Endodermal cell (in vitro differentiated cells): ENCODE results near the gene TEF. TPM values are rescaled to one million over a fixed set of nuclear protein-coding genes. Genes with fewer than 3 reads are reported as not detected.

Experiments
- DNase-seq: peaks from one replicate; pipeline ENCODE4 v3.0.0-alpha.2; 2017
- H3K27ac ChIP-seq: 2 replicates; pipeline ENCODE4 v1.5.1; 2013; ENCODE audit warnings: mild to moderate bottlenecking, low read depth, low read length, moderate library complexity
- H3K27me3 ChIP-seq: 2 replicates; pipeline ENCODE4 v1.6.1; 2013; ENCODE audit warnings: mild to moderate bottlenecking, low read length, moderate library complexity; ENCODE audit not compliant: insufficient read depth, control insufficient read depth, poor library complexity, severe bottlenecking
- H3K36me3 ChIP-seq: 2 replicates; pipeline ENCODE4 v1.7.0; 2013; ENCODE audit warnings: mild to moderate bottlenecking, low read length, moderate library complexity; ENCODE audit not compliant: control insufficient read depth, insufficient read depth
- H3K4me1 ChIP-seq: one replicate; pipeline ENCODE4 v1.7.0; 2013; ENCODE audit warnings: low read length; ENCODE audit not compliant: control insufficient read depth, insufficient read depth
- H3K4me3 ChIP-seq: 2 replicates; pipeline ENCODE4 v1.5.1; 2013; ENCODE audit warnings: mild to moderate bottlenecking, low read length, moderate library complexity
- H3K9ac ChIP-seq: 2 replicates; pipeline ENCODE4 v1.6.1; 2013; ENCODE audit warnings: mild to moderate bottlenecking, low read length, moderate library complexity; ENCODE audit not compliant: poor library complexity, severe bottlenecking; ENCODE audit errors: extremely low read depth
- H3K9me3 ChIP-seq: 2 replicates; pipeline ENCODE4 v1.6.1; 2013; ENCODE audit warnings: mild to moderate bottlenecking, low read length, moderate library complexity; ENCODE audit not compliant: control insufficient read depth
- H3K27ac Mint-ChIP-seq: 2 replicates; pipeline ENCODE4 v1.8.0; 2020; ENCODE audit warnings: mixed read lengths
- H3K27me3 Mint-ChIP-seq: 2 replicates; pipeline ENCODE4 v1.8.0; 2021; ENCODE audit warnings: mild to moderate bottlenecking, mixed read lengths; ENCODE audit not compliant: insufficient read depth
- H3K36me3 Mint-ChIP-seq: 2 replicates; pipeline ENCODE4 v1.8.0; 2020; ENCODE audit warnings: low read depth, mixed read lengths
- H3K4me1 Mint-ChIP-seq: 2 replicates; pipeline ENCODE4 v1.8.0; 2020; ENCODE audit warnings: mixed read lengths
- H3K4me3 Mint-ChIP-seq: 2 replicates; pipeline ENCODE4 v1.8.0; 2020; ENCODE audit warnings: mild to moderate bottlenecking, moderate library complexity, mixed read lengths
- H3K9me3 Mint-ChIP-seq: 2 replicates; pipeline ENCODE4 v1.8.0; 2020; ENCODE audit warnings: mild to moderate bottlenecking, mixed read lengths
- WGBS, 2 experiments: methylation state at CpG; one replicate each; pipeline versions ENCODE4 v1.1.5 to v1.1.7; 2013; ENCODE audit warnings: missing lambda C conversion rate in 2 of 2, mixed read lengths in 1 of 2; ENCODE audit not compliant: insufficient coverage in 1 of 2, insufficient read length in 1 of 2; 5-methylcytosine and 5-hydroxymethylcytosine counted together
- long read RNA-seq, 4 experiments: library from polyadenylated mRNA in 2 of 4; library from RNA in 1 of 4; library from capped mRNA in 1 of 4; stranded (forward) in 3 of 4; unstranded in 1 of 4; transcript quantifications; one replicate each; pipeline ENCODE4 v2.0.0, GENCODE V29; 2020 to 2021; ENCODE audit warnings: inconsistent platforms in 1 of 4
- polyA plus RNA-seq, 2 experiments: library from polyadenylated mRNA; stranded (reverse); fragments of 50-300 nt; gene quantifications; one replicate each; pipeline ENCODE4 v1.2.3, GENCODE V29; 2013
- total RNA-seq, 2 donors: library from RNA; stranded (reverse); fragmentation: NEBNext Ultra II Directional in 1 of 2; extraction: Animal tissue kit (Norgen Biotek cat#: 25700) in 1 of 2; gene quantifications; 2 replicates in 1 of 2; 3 replicates in 1 of 2; pipeline ENCODE4 v1.2.1, GENCODE V29; 2021
- TF ChIP-seq, protein P1 (sequence below): fragments of 200-600 bp; sonication (generic); conservative IDR thresholded peaks from 2 replicates; pipeline ENCODE4 v1.5.0; 2021; ENCODE audit warnings: antibody characterized with exemption, mild to moderate bottlenecking

TEF gene
- total RNA-seq = 1 to 10 TPM; 4.7 to 7.9 TPM
- polyA plus RNA-seq (2013, experiment 1 of 2) = 10.7 TPM
- 10.4 TPM for polyA plus RNA-seq (2013, experiment 2 of 2)
- long read RNA-seq, experiment 1, full-length matches to known transcripts = 2 of 7 reads
- long read RNA-seq, experiment 1, partial matches to known transcripts = 0 of 7 reads
- long read RNA-seq, experiment 1, other reads (novel, unspliced or antisense) = 5 of 7 reads
- long read RNA-seq, experiment 2, full-length matches to known transcripts = 16 of 24 reads
- long read RNA-seq, experiment 2, partial matches to known transcripts = 3 of 24 reads
- long read RNA-seq, experiment 2, other reads (novel, unspliced or antisense) = 5 of 24 reads
- long read RNA-seq, experiment 3, full-length matches to known transcripts = 2 of 7 reads
- long read RNA-seq, experiment 3, partial matches to known transcripts = 3 of 7 reads
- long read RNA-seq, experiment 3, other reads (novel, unspliced or antisense) = 2 of 7 reads
- long read RNA-seq, experiment 4 = 0 reads

GRCh38 chr22:41381329-41382097 is at the start of gene TEF:
TEF (plus strand) TSS chr22:41381942; CDS start chr22:41382045, 103 bp downstream.
- Mint-ChIP-seq H3K4me3 (peak within 1 kb of the TSS; percentile 67), H3K27ac (peak within 1 kb of the TSS; percentile 99), H3K4me1 (peaks cover 6% of the 10 kb centered on the region), H3K36me3 (no peaks in the 10 kb centered on the region), H3K27me3 (peaks cover 5% of the 10 kb centered on the region), H3K9me3 (no peaks in the 10 kb centered on the region)
- Histone ChIP-seq H3K9me3 (no peaks in the 10 kb centered on the region), H3K36me3 (no peaks in the 10 kb centered on the region), H3K27me3 (peaks cover 8% of the 10 kb centered on the region), H3K4me3 (peak within 1 kb of the TSS; percentile 79), H3K4me1 (no peaks in the 10 kb centered on the region), H3K27ac (peak within 1 kb of the TSS; percentile 100), H3K9ac (peak within 1 kb of the TSS; percentile 88)
- peak; percentile 100 for DNase-seq
- TF ChIP-seq, protein P1, sequence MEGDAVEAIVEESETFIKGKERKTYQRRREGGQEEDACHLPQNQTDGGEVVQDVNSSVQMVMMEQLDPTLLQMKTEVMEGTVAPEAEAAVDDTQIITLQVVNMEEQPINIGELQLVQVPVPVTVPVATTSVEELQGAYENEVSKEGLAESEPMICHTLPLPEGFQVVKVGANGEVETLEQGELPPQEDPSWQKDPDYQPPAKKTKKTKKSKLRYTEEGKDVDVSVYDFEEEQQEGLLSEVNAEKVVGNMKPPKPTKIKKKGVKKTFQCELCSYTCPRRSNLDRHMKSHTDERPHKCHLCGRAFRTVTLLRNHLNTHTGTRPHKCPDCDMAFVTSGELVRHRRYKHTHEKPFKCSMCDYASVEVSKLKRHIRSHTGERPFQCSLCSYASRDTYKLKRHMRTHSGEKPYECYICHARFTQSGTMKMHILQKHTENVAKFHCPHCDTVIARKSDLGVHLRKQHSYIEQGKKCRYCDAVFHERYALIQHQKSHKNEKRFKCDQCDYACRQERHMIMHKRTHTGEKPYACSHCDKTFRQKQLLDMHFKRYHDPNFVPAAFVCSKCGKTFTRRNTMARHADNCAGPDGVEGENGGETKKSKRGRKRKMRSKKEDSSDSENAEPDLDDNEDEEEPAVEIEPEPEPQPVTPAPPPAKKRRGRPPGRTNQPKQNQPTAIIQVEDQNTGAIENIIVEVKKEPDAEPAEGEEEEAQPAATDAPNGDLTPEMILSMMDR = no peak
- WGBS, 2 experiments = 0% methylated on average over 13 to 75 of the region's 84 CpGs

- peaks cover 55% of the 10 kb centered on the region for H3K36me3 Mint-ChIP-seq
- H3K27ac Mint-ChIP-seq = no peak overlapping the region
- no peaks in the 10 kb centered on the region for H3K9me3 ChIP-seq
Measured at GRCh38 chr22:41332217-41332939, 49.4 kb upstream of the TEF start.

More at GRCh38 chr22:41332217-41332939, 49.4 kb upstream of the TEF start:
- Histone ChIP-seq H3K4me3 (no peak overlapping the region), H3K27me3 (no peaks in the 10 kb centered on the region), H3K36me3 (peaks cover 51% of the 10 kb centered on the region), H3K27ac (no peak overlapping the region), H3K9ac (no peak overlapping the region), H3K4me1 (no peaks in the 10 kb centered on the region)
- TF ChIP-seq, protein P1 = no peak
- Mint-ChIP-seq H3K9me3 (no peaks in the 10 kb centered on the region), H3K4me3 (no peak overlapping the region), H3K4me1 (no peaks in the 10 kb centered on the region), H3K27me3 (no peaks in the 10 kb centered on the region)
- WGBS, 2 experiments = 92 to 94% methylated on average over 14 to 15 of the region's 15 CpGs
- DNase-seq = no peak
